Prostate gland (tissue), 2 donors: ENCODE data around the gene ATP5MC3. TPM values are rescaled to one million over a fixed set of nuclear protein-coding genes. Genes with fewer than 3 reads are reported as not detected.
"Not testable (repeated sequence)": the region's sequence is repeated elsewhere in the genome, so short reads cannot be mapped to it uniquely, and the experiment has no call there.

ENCODE experiments used
- DNase-seq: peaks from one replicate; pipeline ENCODE4 v3.0.0-alpha.2; 2019; ENCODE audit warnings: low spot score
- H3K27ac ChIP-seq, 2 donors: fragments of 200-600 bp; sonication (generic); 2 replicates each; pipeline ENCODE4 v1.5.1; 2017 to 2019
- H3K27me3 ChIP-seq: fragments of 200-600 bp; sonication (generic); replicated peaks from 2 replicates; pipeline ENCODE4 v1.5.1; 2019; ENCODE audit not compliant: insufficient read depth
- H3K36me3 ChIP-seq, 2 donors: fragments of 200-600 bp; sonication (generic); 1 replicate in 1 of 2; 2 replicates in 1 of 2; pipeline versions ENCODE4 v1.5.1 to v1.8.1; 2017 to 2019
- H3K4me1 ChIP-seq: fragments of 200-600 bp; sonication (generic); replicated peaks from 2 replicates; pipeline ENCODE4 v1.5.1; 2019
- H3K4me3 ChIP-seq, 2 donors: fragments of 200-600 bp; sonication (generic); 2 replicates each; pipeline ENCODE4 v1.5.1; 2017 to 2019
- H3K9me3 ChIP-seq: fragments of 200-600 bp; sonication (generic); 2 replicates; pipeline ENCODE4 v1.5.1; 2017
- POLR2A ChIP-seq: fragments of 450-650 bp; IDR thresholded peaks from one replicate; pipeline ENCODE4 v1.6.1; 2016; ENCODE audit warnings: antibody characterized with exemption, mild to moderate bottlenecking
- POLR2AphosphoS5 ChIP-seq: sonication (generic); formaldehyde crosslinking; IDR thresholded peaks from one replicate; pipeline ENCODE4 v1.6.1; 2017; ENCODE audit warnings: antibody characterized with exemption
- WGBS: methylation state at CpG from one replicate; pipeline ENCODE4 v1.1.5; 2018; 5-methylcytosine and 5-hydroxymethylcytosine counted together
- intact Hi-C: fragments of 100-400 bp; cut with DNase I; formaldehyde crosslinking; loops from one replicate; pipeline ENCODE4 v1.14.2; 2022
- total RNA-seq, 2 donors: library from RNA; depleted of rRNA; stranded (reverse); fragments of >200 nt; gene quantifications; one replicate each; pipeline ENCODE4 v1.1.0, GENCODE V29; 2016
- TF ChIP-seq, protein P1 (sequence below), 4 experiments: fragments of 200-600 bp in 2 of 4; fragments of 450-650 bp in 2 of 4; sonication (generic) in 2 of 4; IDR thresholded peaks; 1 replicate in 3 of 4; 2 replicates in 1 of 4; pipeline ENCODE4 v1.5.1; 2016 to 2019; ENCODE audit warnings: antibody characterized with exemption in 4 of 4, mild to moderate bottlenecking in 2 of 4, moderate library complexity in 2 of 4

ATP5MC3 gene
- total RNA-seq, result 100 to 1,000 TPM; 105 to 133 TPM

DNA sequence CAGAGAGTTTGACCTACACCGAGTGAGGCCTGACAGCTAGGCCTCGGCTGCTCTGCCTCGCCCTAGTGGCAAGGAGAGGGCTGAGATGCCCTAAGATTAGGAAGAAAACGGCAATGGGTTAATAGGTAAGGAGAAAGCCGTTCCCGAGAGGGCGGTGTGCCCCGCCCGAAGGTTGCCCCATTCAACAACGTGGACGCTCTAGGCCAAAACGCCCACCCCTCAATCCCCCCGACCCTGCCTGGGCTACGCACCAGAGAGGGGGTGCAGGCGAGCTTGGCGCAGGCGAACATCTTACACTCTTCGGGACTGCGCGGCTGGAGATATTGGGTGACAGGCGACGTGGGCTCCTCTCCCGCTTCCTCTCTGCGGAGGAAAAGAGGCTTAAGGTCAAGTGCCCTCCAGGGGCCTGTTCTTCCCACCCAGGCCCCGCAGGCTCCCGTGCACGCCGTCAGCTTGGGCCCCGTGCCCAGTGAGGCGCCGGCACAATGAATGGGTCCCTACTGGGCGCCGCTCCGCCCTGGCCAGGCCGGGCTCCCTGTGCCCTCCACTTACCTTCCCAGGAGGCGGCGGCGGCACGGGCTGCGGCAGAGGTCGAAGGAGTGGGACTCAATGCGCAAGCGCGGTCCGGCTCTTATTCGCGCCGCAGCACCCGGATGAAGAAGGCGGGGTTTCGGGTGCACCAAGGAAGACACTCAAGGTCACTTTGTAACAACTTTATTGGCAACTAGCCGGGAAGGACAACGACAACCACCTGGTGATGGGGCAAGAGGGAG, at the start of gene ATP5MC3:
Gene ATP5MC3 (minus strand): TSS at position 607 of the 773 bp plus-strand sequence. CDS start 317 bp downstream, at position 290.
- peak; percentile 77 for TF ChIP-seq POLR2A
- TF ChIP-seq POLR2AphosphoS5, result peak; percentile 96
- TF ChIP-seq, protein P1, sequence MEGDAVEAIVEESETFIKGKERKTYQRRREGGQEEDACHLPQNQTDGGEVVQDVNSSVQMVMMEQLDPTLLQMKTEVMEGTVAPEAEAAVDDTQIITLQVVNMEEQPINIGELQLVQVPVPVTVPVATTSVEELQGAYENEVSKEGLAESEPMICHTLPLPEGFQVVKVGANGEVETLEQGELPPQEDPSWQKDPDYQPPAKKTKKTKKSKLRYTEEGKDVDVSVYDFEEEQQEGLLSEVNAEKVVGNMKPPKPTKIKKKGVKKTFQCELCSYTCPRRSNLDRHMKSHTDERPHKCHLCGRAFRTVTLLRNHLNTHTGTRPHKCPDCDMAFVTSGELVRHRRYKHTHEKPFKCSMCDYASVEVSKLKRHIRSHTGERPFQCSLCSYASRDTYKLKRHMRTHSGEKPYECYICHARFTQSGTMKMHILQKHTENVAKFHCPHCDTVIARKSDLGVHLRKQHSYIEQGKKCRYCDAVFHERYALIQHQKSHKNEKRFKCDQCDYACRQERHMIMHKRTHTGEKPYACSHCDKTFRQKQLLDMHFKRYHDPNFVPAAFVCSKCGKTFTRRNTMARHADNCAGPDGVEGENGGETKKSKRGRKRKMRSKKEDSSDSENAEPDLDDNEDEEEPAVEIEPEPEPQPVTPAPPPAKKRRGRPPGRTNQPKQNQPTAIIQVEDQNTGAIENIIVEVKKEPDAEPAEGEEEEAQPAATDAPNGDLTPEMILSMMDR (IDR thresholded peaks at IDR 0.05), result peak in 1 of 4 experiments; percentile 30
- Histone ChIP-seq H3K4me3 (peak within 1 kb of the TSS; percentile 69 to 85), H3K27ac (peak within 1 kb of the TSS; percentile 81 to 86), H3K36me3 (no peaks in the 10 kb centered on the region), H3K27me3 (no peaks in the 10 kb centered on the region), H3K4me1 (no peaks in the 10 kb centered on the region), H3K9me3 (no peaks in the 10 kb centered on the region)
- intact Hi-C loops, result no loop called here
- DNase-seq, result peak; percentile 90
- WGBS, result under 1% methylated on average over 53 of the region's 53 CpGs

- H3K36me3 ChIP-seq, DNase-seq, H3K27me3 ChIP-seq, H3K4me1 ChIP-seq, H3K9me3 ChIP-seq, H3K4me3 ChIP-seq, H3K27ac ChIP-seq, intact Hi-C loops: not testable (repeated sequence)
- 67% methylated on average over 4 of the region's 4 CpGs for WGBS
Measured at GRCh38 chr2:175228601-175229000, 47.1 kb upstream of the ATP5MC3 start.

DNA sequence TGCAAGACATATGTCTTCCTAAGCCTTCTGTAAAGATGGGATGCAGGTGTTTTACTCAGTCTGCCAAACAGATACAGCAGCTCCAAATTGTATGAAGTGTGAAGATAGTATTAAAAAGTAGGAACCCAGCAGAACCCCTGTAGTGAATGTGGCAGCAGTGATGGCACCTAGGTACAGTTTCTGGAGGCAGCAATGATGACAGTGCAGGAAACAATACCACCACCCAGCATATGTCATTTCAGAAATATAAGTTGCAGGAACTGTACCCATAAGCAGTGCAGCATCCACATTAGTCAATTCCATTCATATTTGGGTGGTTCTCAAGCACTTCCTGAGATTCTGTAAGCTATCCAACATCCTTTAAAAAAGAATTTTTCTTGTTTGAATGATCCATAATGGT, 46.7 kb upstream of the ATP5MC3 start:
- Histone ChIP-seq H3K4me3 (no peak overlapping the region), H3K4me1 (no peaks in the 10 kb centered on the region)
- no peak for DNase-seq

GRCh38 chr2:175227393-175227792, 45.9 kb upstream of the ATP5MC3 start:
- 89% methylated on average over 1 of the region's 1 CpG for WGBS
- Histone ChIP-seq H3K9me3 (no peaks in the 10 kb centered on the region), H3K36me3 (no peaks in the 10 kb centered on the region), H3K4me1 (no peaks in the 10 kb centered on the region), H3K27ac (no peak overlapping the region), H3K27me3 (no peaks in the 10 kb centered on the region), H3K4me3 (no peak overlapping the region)
- no peak for DNase-seq
- TF ChIP-seq, protein P1 (IDR thresholded peaks at IDR 0.05), result no peak
- TF ChIP-seq POLR2A (no peak), POLR2AphosphoS5 (no peak)
- intact Hi-C loops, result no loop called here

More for the DNA sequence above, 46.7 kb upstream of the ATP5MC3 start:
- TF ChIP-seq POLR2AphosphoS5 (no peak), POLR2A (no peak)
- TF ChIP-seq, protein P1 (IDR thresholded peaks at IDR 0.05), result no peak
- no peak overlapping the region for H3K27ac ChIP-seq
- intact Hi-C loops, result no loop called here
- H3K9me3 ChIP-seq, result no peaks in the 10 kb centered on the region
- H3K36me3 ChIP-seq, result no peaks in the 10 kb centered on the region
- H3K27me3 ChIP-seq, result no peaks in the 10 kb centered on the region

DNA sequence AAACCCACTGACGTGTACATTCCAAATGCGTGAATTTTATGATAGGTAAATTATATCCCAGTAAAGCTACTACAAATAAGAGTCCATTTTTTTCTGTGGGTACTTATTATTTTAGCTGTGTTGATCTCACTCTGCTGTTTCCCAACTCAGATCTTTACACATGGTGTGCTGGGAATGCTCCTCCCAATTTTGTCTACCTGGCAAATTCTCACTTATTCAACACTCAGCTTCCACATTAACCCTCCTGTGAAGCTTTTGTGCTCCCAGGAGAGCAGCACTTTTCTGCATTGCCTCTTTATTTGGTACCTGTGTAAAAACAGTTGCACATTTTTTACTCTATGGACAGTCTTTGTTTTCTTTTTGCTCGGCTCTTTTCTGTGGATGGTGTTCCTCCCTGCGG, 38.6 kb upstream of the ATP5MC3 start:
- no peaks in the 10 kb centered on the region for H3K36me3 ChIP-seq
- no peaks in the 10 kb centered on the region for H3K27me3 ChIP-seq
- no peaks in the 10 kb centered on the region for H3K9me3 ChIP-seq
- intact Hi-C loops, result no loop called here
- H3K4me1 ChIP-seq, result no peaks in the 10 kb centered on the region
- no peak overlapping the region for H3K27ac ChIP-seq
- H3K4me3 ChIP-seq, result no peak overlapping the region
- DNase-seq, result no peak
- 80% methylated on average over 4 of the region's 4 CpGs for WGBS
- TF ChIP-seq POLR2AphosphoS5 (no peak), POLR2A (no peak)
- TF ChIP-seq, protein P1 (IDR thresholded peaks at IDR 0.05), result no peak
